GM12878 (cell line): ENCODE results near the gene ATCAY. TPM values are rescaled to one million over a fixed set of nuclear protein-coding genes. Genes with fewer than 3 reads are reported as not detected.

Experiments used
- ATAC-seq: fragments of 200-7000 bp; cut with Tn5 transposase; 3 replicates; pipeline ENCODE4 v1.9.1; 2020; ENCODE audit warnings: mild to moderate bottlenecking, moderate library complexity
- BruUV-seq: library from RNA; stranded (reverse); fragments of 400-500 nt; replicated peaks from 2 replicates; lab custom pipeline; 2021; lab: Mats Ljungman, UMichigan
- CTCF ChIA-PET: fragments of 300-600 bp; sonication (Branson Sonifier 250); formaldehyde crosslinking; extraction: SDS; loops from one replicate; lab custom pipeline; 2021; ENCODE audit warnings: inconsistent platforms; lab: Yijun Ruan, JAX
- POLR2A ChIA-PET: fragments of 350-600 bp; formaldehyde crosslinking; extraction: SDS; loops from one replicate; lab custom pipeline; 2021; ENCODE audit warnings: inconsistent platforms; lab: Charles Lee
- RAD21 ChIA-PET: fragments of 300-600 bp; sonication (Branson Sonifier 250); formaldehyde crosslinking; loops from one replicate; lab custom pipeline; 2023; ENCODE audit warnings: antibody characterized with exemption; ENCODE audit not compliant: unreplicated experiment; lab: Charles Lee
- SMC1A ChIA-PET: fragments of 300-600 bp; sonication (Branson Sonifier 250); formaldehyde crosslinking; loops from one replicate; lab custom pipeline; 2023; ENCODE audit not compliant: unreplicated experiment, uncharacterized antibody; lab: Charles Lee
- DNase-seq: peaks from one replicate; pipeline ENCODE4 v3.0.0-alpha.2; 2011; ENCODE audit warnings: low read depth, low spot score
- FAIRE-seq: peaks from 3 replicates; lab custom pipeline; 2011; peaks lifted over from hg19 to GRCh38; lab: Jason Lieb, UNC
- H2AFZ ChIP-seq: 2 replicates; pipeline ENCODE4 v1.6.0; 2011; ENCODE audit warnings: low read depth, low read length, control low read depth; ENCODE audit not compliant: control insufficient read depth
- H3K27ac ChIP-seq: 2 replicates; pipeline ENCODE4 v1.5.1; 2011; ENCODE audit warnings: control low read depth; ENCODE audit not compliant: control insufficient read depth, insufficient read depth
- H3K27me3 ChIP-seq, 2 experiments: replicated peaks in 1 of 2; 2 replicates each; pipeline versions ENCODE4 v1.6.0 to v1.6.1; 2011; ENCODE audit warnings: low read length in 1 of 2; ENCODE audit not compliant: control insufficient read depth in 2 of 2, insufficient read depth in 2 of 2
- H3K36me3 ChIP-seq, 2 experiments: 2 replicates each; pipeline ENCODE4 v1.5.1; 2011; ENCODE audit warnings: low read length in 1 of 2; ENCODE audit not compliant: control insufficient read depth in 2 of 2, insufficient read depth in 2 of 2
- H3K4me1 ChIP-seq: 2 replicates; pipeline ENCODE4 v1.6.1; 2011; ENCODE audit warnings: mild to moderate bottlenecking, low read length, moderate library complexity, mixed read lengths; ENCODE audit not compliant: control insufficient read depth, insufficient read depth
- H3K4me2 ChIP-seq: 2 replicates; pipeline ENCODE4 v1.6.0; 2011; ENCODE audit warnings: control low read depth; ENCODE audit not compliant: control insufficient read depth, insufficient read depth
- H3K4me3 ChIP-seq: fragments of 200-600 bp; sonication (generic); 2 replicates; pipeline ENCODE4 v1.5.1; 2016
- H3K79me2 ChIP-seq: 2 replicates; pipeline ENCODE4 v1.6.0; 2011; ENCODE audit warnings: low read length; ENCODE audit not compliant: control insufficient read depth, insufficient read depth
- H3K9ac ChIP-seq: 2 replicates; pipeline ENCODE4 v1.8.0; 2011; ENCODE audit warnings: low read length, control low read depth, mixed read lengths; ENCODE audit not compliant: control insufficient read depth, insufficient read depth
- H3K9me3 ChIP-seq: replicated peaks from 3 replicates; pipeline ENCODE4 v1.5.1; 2011; ENCODE audit warnings: mild to moderate bottlenecking, low read length; ENCODE audit not compliant: control insufficient read depth, insufficient read depth
- H4K20me1 ChIP-seq: 2 replicates; pipeline ENCODE4 v1.6.0; 2011; ENCODE audit not compliant: control insufficient read depth, insufficient read depth
- GATAD2B ChIP-seq: fragments of 450-650 bp; conservative IDR thresholded peaks from 2 replicates; pipeline ENCODE4 v1.6.1; 2017; ENCODE audit warnings: low read depth, mild to moderate bottlenecking, moderate library complexity
- RELA ChIP-seq: fragments of 450-650 bp; IDR thresholded peaks from 2 replicates; pipeline ENCODE4 v1.8.0; 2014; ENCODE audit warnings: borderline replicate concordance; ENCODE audit not compliant: partially characterized antibody
- RFX5 ChIP-seq: IDR thresholded peaks from 2 replicates; pipeline ENCODE4 v1.6.1; 2011; ENCODE audit warnings: low read depth, low read length, improper control_type of control experiment
- ZNF687 ChIP-seq: fragments of 450-650 bp; IDR thresholded peaks from 2 replicates; pipeline ENCODE4 v1.6.1; 2017; ENCODE audit warnings: mild to moderate bottlenecking, moderate library complexity
- WGBS: methylation state at CpG from one replicate; pipeline ENCODE4 v1.1.6; 2016; ENCODE audit warnings: low lambda C conversion rate; ENCODE audit not compliant: insufficient replicate concordance, insufficient coverage; ENCODE audit errors: missing lambda C conversion rate; 5-methylcytosine and 5-hydroxymethylcytosine counted together
- in situ Hi-C: fragments of 300-500 bp; cut with MboI; formaldehyde crosslinking; loops from 9 replicates; pipeline ENCODE4 v1.14.3; 2018; ENCODE audit warnings: mixed read lengths
- intact Hi-C: fragments of 100-400 bp; cut with micrococcal nuclease; formaldehyde crosslinking; loops from one replicate; pipeline ENCODE4 v1.14.2; 2022; ENCODE audit not compliant: unreplicated experiment
- polyA plus RNA-seq, 11 experiments: library from polyadenylated mRNA; depleted of rRNA in 4 of 11; unstranded in 6 of 11; stranded (reverse) in 5 of 11; fragments of >200 nt; fragmentation: Nextera tagmentation in 4 of 11; fragmentation: Illumina TruSeq in 1 of 11; extraction: Ambion mirVana in 4 of 11; extraction: Trizol in 1 of 11; gene quantifications; 1 replicate in 1 of 11; 2 replicates in 10 of 11; pipeline versions ENCODE4 v1.2.1 to v1.2.3, GENCODE V29; 2011 to 2016; ENCODE audit warnings: inconsistent platforms in 2 of 11, missing spikeins in 2 of 11, low read depth in 1 of 11
- total RNA-seq, 4 experiments: library from RNA; depleted of rRNA in 3 of 4; stranded (reverse); fragments of >200 nt in 3 of 4; fragmentation: Illumina TruSeq in 1 of 4; extraction: Trizol in 1 of 4; gene quantifications; 2 replicates each; pipeline versions ENCODE4 v1.2.1 to v1.2.3, GENCODE V29; 2013 to 2021

Gene ATCAY
- total and polyA plus RNA-seq, 10 of the 15 experiments (the other 5 are each of a cell fraction or from before 2014, with no cell fraction given): under 0.01 to 0.04 (median 0.02) TPM; not detected in 4

DNA sequence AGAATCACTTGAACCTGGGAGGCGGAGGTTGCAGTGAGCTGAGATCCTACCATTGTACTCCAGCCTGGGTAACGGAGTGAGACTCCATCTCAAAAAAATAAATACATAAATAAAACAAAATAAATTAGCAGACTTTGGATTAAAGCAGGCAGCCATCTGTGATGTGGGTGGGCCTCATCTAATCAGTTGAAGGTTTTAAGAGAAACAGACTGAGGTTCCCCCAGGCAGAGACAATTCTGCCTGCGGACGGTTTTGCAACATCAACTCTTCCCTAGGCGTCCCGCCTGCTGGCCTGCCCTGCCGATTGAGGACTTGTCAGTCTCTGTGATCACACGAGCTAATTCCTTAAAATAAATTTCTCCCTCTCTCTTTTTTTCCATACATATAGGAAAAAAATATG lies 23.7 kb downstream of the ATCAY start:
- H3K79me2 ChIP-seq: no peaks in the 10 kb centered on the region
- ChIA-PET POLR2A (interaction anchor here (0.6 kb wide), 1 partner anchor 260 kb away, joined by 7 read pairs; no protein-coding TSS in a partner anchor), CTCF (no interaction called here)
- H3K27me3 ChIP-seq: no peaks in the 10 kb centered on the region
- no peaks in the 10 kb centered on the region for H3K9me3 ChIP-seq
- H3K9ac ChIP-seq: no peak overlapping the region
- FAIRE-seq (no peak), DNase-seq (no peak), ATAC-seq (no peak)
- no peaks in the 10 kb centered on the region for H3K36me3 ChIP-seq
- 52% methylated on average over 8 of the region's 8 CpGs for WGBS
- no TSS peak for BruUV-seq
- no peak overlapping the region for H3K27ac ChIP-seq
- in situ Hi-C loops (no loop called here), intact Hi-C loops (no loop called here)
- no peak overlapping the region for H3K4me2 ChIP-seq
- no peaks in the 10 kb centered on the region for H3K4me1 ChIP-seq
- no peak overlapping the region for H2AFZ ChIP-seq
- no peak overlapping the region for H3K4me3 ChIP-seq
- no peaks in the 10 kb centered on the region for H4K20me1 ChIP-seq
- TF ChIP-seq RELA: no peak
- no peak for TF ChIP-seq ZNF687
- TF ChIP-seq GATAD2B: no peak
- no peak for TF ChIP-seq RFX5
- TF ChIP-seq, all 136 proteins: peak for 0
- RAD21 ChIA-PET: no interaction called here
- SMC1A ChIA-PET: no interaction called here
